HG02943 (cell line): Measurements from ENCODE around the gene CT45A5.
A peak's percentile ranks its signal among the peaks of the same experiment; 100 is the strongest.
"Not testable (repeated sequence)": the region's sequence is repeated elsewhere in the genome, so short reads cannot be mapped to it uniquely, and the experiment has no call there.

Experiments
- ATAC-seq: cut with Tn5 transposase; IDR thresholded peaks from one replicate; pipeline ENCODE4 v1.9.1; 2021; ENCODE audit warnings: mild to moderate bottlenecking, low read depth, moderate library complexity; ENCODE audit not compliant: unreplicated experiment

CT45A5 gene

GRCh38 chrX:135785403-135785802 lies at the start of gene CT45A5:
Gene CT45A5, minus strand, starts transcription at chrX:135785503. Its CDS starts 3,774 bp downstream, at chrX:135781729.
- not testable (repeated sequence) for ATAC-seq

GRCh38 chrX:135819912-135820311 lies 34.6 kb upstream of the CT45A5 start, which contains the start of gene CT45A2:
Gene CT45A2, minus strand, starts transcription at chrX:135820012. Its CDS starts 3,747 bp downstream, at chrX:135816265.
- ATAC-seq, result not testable (repeated sequence)

GRCh38 chrX:135802687-135803086 lies 17.4 kb upstream of the CT45A5 start, which contains the start of gene CT45A6:
Gene CT45A6, minus strand, starts transcription at chrX:135802787. Its CDS starts 3,794 bp downstream, at chrX:135798993.
- not testable (repeated sequence) for ATAC-seq

- not testable (repeated sequence) for ATAC-seq
These were observed 17.2 kb downstream of the CT45A5 start, which contains the start of gene CT45A3 for GRCh38 chrX:135768091-135768490. Gene CT45A3, minus strand, starts transcription at chrX:135768191. Its CDS starts 3,747 bp downstream, at chrX:135764444.

GRCh38 chrX:135744739-135745138 lies 40.6 kb downstream of the CT45A5 start:
- not testable (repeated sequence) for ATAC-seq

- ATAC-seq, result no peak
These were observed 44.0 kb downstream of the CT45A5 start for GRCh38 chrX:135741192-135741715.

- ATAC-seq, result peak; percentile 54
These were observed 44.6 kb downstream of the CT45A5 start for GRCh38 chrX:135740681-135741149.

- no peak for ATAC-seq
These were observed 47.8 kb downstream of the CT45A5 start for GRCh38 chrX:135737366-135738071.

- not testable (repeated sequence) for ATAC-seq
These were observed 50.6 kb downstream of the CT45A5 start for GRCh38 chrX:135734666-135735065.
